Measurements from ENCODE around the gene TMEM178B.
A peak's percentile ranks its signal among the peaks of the same experiment; 100 is the strongest.

TMEM178B gene

GRCh38 chr7:141460781-141461715 lies 387.2 kb downstream of the TMEM178B start:
- TF ChIP-seq CTCF (conservative IDR thresholded peaks at IDR 0.05; ENCODE audit: control insufficient read depth, insufficient read depth, low read depth, low read length) = no peak
- DNase-seq (ENCODE audit: low read depth) = peak; percentile 26
- no peak overlapping the region for H3K4me3 ChIP-seq (ENCODE audit: control insufficient read depth, low read depth, low read length)

GRCh38 chr7:141461924-141462323 lies 388.1 kb downstream of the TMEM178B start:
- no peak for TF ChIP-seq CTCF (conservative IDR thresholded peaks at IDR 0.05; ENCODE audit: control insufficient read depth, insufficient read depth, low read depth, low read length)
- DNase-seq (ENCODE audit: low read depth) = no peak
- no peak overlapping the region for H3K4me3 ChIP-seq (ENCODE audit: control insufficient read depth, low read depth, low read length)

- TF ChIP-seq CTCF (conservative IDR thresholded peaks at IDR 0.05; ENCODE audit: control insufficient read depth, insufficient read depth, low read depth, low read length) = no peak
Measured at GRCh38 chr7:141462958-141463357, 389.1 kb downstream of the TMEM178B start.

GRCh38 chr7:141463986-141464385 lies 390.1 kb downstream of the TMEM178B start:
- TF ChIP-seq CTCF (conservative IDR thresholded peaks at IDR 0.05; ENCODE audit: control insufficient read depth, insufficient read depth, low read depth, low read length) = no peak
- no peak overlapping the region for H3K4me3 ChIP-seq (ENCODE audit: control insufficient read depth, low read depth, low read length)

More at GRCh38 chr7:141462958-141463357, 389.1 kb downstream of the TMEM178B start:
- no peak for DNase-seq (ENCODE audit: low read depth)
- H3K4me3 ChIP-seq (ENCODE audit: control insufficient read depth, low read depth, low read length) = no peak overlapping the region

GRCh38 chr7:141464551-141464950 lies 390.7 kb downstream of the TMEM178B start:
- no peak for TF ChIP-seq CTCF (conservative IDR thresholded peaks at IDR 0.05; ENCODE audit: control insufficient read depth, insufficient read depth, low read depth, low read length)
- no peak overlapping the region for H3K4me3 ChIP-seq (ENCODE audit: control insufficient read depth, low read depth, low read length)
- DNase-seq (ENCODE audit: low read depth) = no peak

More at GRCh38 chr7:141463986-141464385, 390.1 kb downstream of the TMEM178B start:
- peak; percentile 12 for DNase-seq (ENCODE audit: low read depth)

- no peak overlapping the region for H3K4me3 ChIP-seq (ENCODE audit: control insufficient read depth, low read depth, low read length)
- no peak for TF ChIP-seq CTCF (conservative IDR thresholded peaks at IDR 0.05; ENCODE audit: control insufficient read depth, insufficient read depth, low read depth, low read length)
- DNase-seq (ENCODE audit: low read depth) = peak; percentile 59
Measured at GRCh38 chr7:141466151-141466904, 392.5 kb downstream of the TMEM178B start.
